Measurements from ENCODE around the gene SUN5.

The SUN5 gene

DNA sequence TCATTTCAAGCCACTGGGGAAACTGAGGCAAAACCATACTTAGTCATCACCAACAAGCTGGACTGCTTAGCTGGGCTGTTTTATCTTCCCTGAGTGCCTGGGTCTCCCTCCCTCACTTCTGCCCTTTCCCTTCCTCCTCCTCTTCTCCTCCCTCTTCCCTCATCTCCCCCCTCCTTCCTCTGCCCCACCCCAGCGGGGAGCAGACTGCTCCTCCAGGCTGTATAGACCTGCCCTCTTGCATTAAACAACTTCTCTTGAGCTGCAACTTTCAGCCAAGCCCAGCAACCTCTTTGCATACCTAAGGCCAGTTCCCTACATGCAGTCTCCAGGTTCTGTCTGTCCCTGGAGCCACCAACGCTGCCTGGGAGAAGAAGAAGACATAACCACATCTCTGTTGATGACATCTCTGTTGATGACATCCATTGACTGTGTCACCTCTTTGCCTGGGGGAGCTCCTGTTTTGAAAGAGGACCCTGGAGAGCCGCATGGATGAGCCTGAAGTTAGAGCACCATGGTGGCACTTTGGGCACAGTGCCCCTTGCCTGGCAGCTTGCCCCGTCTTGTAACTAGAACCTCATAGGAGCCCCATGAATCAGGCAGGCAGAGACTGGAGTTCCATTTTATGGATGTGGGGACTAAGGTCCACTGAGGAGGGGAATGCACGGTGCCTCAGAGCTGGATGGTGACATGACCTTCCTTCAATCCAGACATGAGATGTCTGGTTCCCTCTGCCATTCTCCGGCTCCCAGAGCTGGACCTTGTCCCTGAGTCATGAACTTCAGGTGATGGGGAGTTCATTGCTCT lies 19.4 kb upstream of the SUN5 start:
- H3K27me3 ChIP-seq (ENCODE audit: insufficient read depth, low read length) = no peaks in the 10 kb centered on the region
- no peak overlapping the region for H4K91ac ChIP-seq (ENCODE audit: low read depth, low read length)
- H3K18ac ChIP-seq (ENCODE audit: low read length) = no peak overlapping the region
- no peak overlapping the region for H2BK5ac ChIP-seq (ENCODE audit: low read depth, low read length, poor library complexity)
- no CpG with 5 or more reads among the region's 6 CpGs for WGBS (ENCODE audit: extremely low coverage, insufficient coverage, insufficient read length)
- no peaks in the 10 kb centered on the region for H3K4me1 ChIP-seq (ENCODE audit: control insufficient read depth in 1 of 2, insufficient read depth in 2 of 2, low read length in 2 of 2)
- H3K79me2 ChIP-seq (ENCODE audit: control insufficient read depth, insufficient read depth, low read length, poor library complexity) = no peaks in the 10 kb centered on the region
- no peaks in the 10 kb centered on the region for H3K9me3 ChIP-seq (ENCODE audit: insufficient read depth, low read depth, low read length)
- H3K27ac ChIP-seq (ENCODE audit: low read depth, low read length) = no peak overlapping the region
- H4K8ac ChIP-seq (ENCODE audit: low read depth, low read length) = no peak overlapping the region
- no peak for DNase-seq
- H3K79me1 ChIP-seq (ENCODE audit: low read length) = no peaks in the 10 kb centered on the region
- H3K23ac ChIP-seq (ENCODE audit: low read length) = no peak overlapping the region
- H2BK120ac ChIP-seq (ENCODE audit: insufficient read depth, low read length, poor library complexity) = no peak overlapping the region
- H2AK5ac ChIP-seq (ENCODE audit: low read length) = no peak overlapping the region
- no peak overlapping the region for H2AFZ ChIP-seq (ENCODE audit: insufficient read depth, low read length, poor library complexity)
- H3K14ac ChIP-seq (ENCODE audit: low read length) = no peak overlapping the region
- no peak overlapping the region for H2BK12ac ChIP-seq (ENCODE audit: low read length)
- no peak overlapping the region for H3K4me2 ChIP-seq (ENCODE audit: low read length)
- no peak overlapping the region for H3K9ac ChIP-seq (ENCODE audit: low read length)
- H3K4me3 ChIP-seq (ENCODE audit: low read depth, low read length) = no peak overlapping the region
- no peak overlapping the region for H4K12ac ChIP-seq (ENCODE audit: low read depth, low read length)
- no peak overlapping the region for H3K4ac ChIP-seq (ENCODE audit: low read depth, low read length)
- no peaks in the 10 kb centered on the region for H3K36me3 ChIP-seq (ENCODE audit: control insufficient read depth in 1 of 2, insufficient read depth in 2 of 2, low read length in 2 of 2)

DNA sequence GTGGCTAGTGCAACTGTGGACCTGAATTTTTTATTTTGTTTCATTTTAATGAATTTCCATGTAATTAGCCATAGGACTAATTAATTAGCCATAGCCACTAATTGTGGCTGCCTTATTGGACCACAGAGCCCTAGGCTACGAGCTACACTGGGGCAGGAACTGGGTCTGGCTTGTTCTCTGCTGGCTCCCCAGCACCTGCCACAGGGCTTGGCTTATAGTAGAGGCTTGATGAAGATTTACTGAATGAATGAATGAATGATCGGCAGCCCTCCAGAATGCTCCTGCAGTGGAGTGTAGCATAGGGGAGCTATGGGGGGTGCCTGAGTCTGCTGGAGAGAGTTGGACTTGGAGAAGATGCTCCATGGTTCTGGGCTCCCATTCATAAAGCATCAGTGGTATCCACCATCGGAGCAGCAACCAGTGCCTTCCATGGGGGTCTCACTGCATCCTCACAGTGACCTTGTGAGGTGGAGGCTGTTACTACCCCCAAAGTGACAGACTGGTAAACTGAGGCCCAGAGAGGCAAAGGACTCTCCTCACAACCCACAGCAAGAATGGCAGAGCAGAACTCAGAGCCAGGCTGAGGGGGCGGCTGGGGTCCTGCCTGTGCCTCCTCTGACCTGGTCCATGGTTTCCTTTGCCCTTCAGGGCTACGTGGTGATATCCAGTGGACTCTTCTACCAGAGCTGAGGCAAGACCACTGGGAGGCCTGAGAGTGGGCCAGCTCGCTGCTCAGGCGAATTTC lies 18.6 kb upstream of the SUN5 start:
- Histone ChIP-seq H3K23ac (ENCODE audit: low read length) (no peak overlapping the region), H3K4me2 (ENCODE audit: low read length) (no peak overlapping the region), H2BK120ac (ENCODE audit: insufficient read depth, low read length, poor library complexity) (no peak overlapping the region), H3K4ac (ENCODE audit: low read depth, low read length) (no peak overlapping the region), H3K4me3 (ENCODE audit: low read depth, low read length) (no peak overlapping the region), H3K14ac (ENCODE audit: low read length) (no peak overlapping the region), H3K36me3 (ENCODE audit: control insufficient read depth in 1 of 2, insufficient read depth in 2 of 2, low read length in 2 of 2) (no peaks in the 10 kb centered on the region), H3K79me1 (ENCODE audit: low read length) (no peaks in the 10 kb centered on the region), H2BK12ac (ENCODE audit: low read length) (no peak overlapping the region), H3K9me3 (ENCODE audit: insufficient read depth, low read depth, low read length) (no peaks in the 10 kb centered on the region), H4K12ac (ENCODE audit: low read depth, low read length) (no peak overlapping the region), H3K79me2 (ENCODE audit: control insufficient read depth, insufficient read depth, low read length, poor library complexity) (no peaks in the 10 kb centered on the region), H3K9ac (ENCODE audit: low read length) (no peak overlapping the region), H3K27me3 (ENCODE audit: insufficient read depth, low read length) (no peaks in the 10 kb centered on the region), H3K4me1 (ENCODE audit: control insufficient read depth in 1 of 2, insufficient read depth in 2 of 2, low read length in 2 of 2) (no peaks in the 10 kb centered on the region), H2AFZ (ENCODE audit: insufficient read depth, low read length, poor library complexity) (no peak overlapping the region), H4K91ac (ENCODE audit: low read depth, low read length) (no peak overlapping the region), H3K18ac (ENCODE audit: low read length) (no peak overlapping the region), H4K8ac (ENCODE audit: low read depth, low read length) (no peak overlapping the region), H3K27ac (ENCODE audit: low read depth, low read length) (no peak overlapping the region), H2BK5ac (ENCODE audit: low read depth, low read length, poor library complexity) (no peak overlapping the region), H2AK5ac (ENCODE audit: low read length) (no peak overlapping the region)
- no CpG with 5 or more reads among the region's 7 CpGs for WGBS (ENCODE audit: extremely low coverage, insufficient coverage, insufficient read length)
- DNase-seq = no peak

DNA sequence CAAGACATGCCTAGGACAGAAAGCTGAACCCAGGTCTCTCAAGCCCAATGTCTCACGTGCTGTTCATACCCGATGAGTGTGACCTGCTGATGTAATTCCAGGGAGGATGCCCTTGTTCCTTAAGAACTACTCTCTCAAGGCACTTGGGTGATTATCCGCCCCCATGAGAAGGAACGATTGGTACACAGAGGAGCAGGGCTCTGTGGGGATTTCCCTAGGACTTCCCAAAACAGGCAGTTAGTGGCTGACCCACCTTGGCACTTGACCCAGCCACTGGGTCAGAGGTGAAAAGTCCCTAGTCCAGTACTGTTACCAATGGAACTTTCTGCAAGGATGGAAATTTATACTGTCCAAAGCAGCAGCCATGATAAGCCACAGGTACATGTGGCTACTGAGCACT lies 18.1 kb upstream of the SUN5 start:
- Histone ChIP-seq H3K4me2 (ENCODE audit: low read length) (no peak overlapping the region), H4K8ac (ENCODE audit: low read depth, low read length) (no peak overlapping the region), H3K23ac (ENCODE audit: low read length) (no peak overlapping the region), H3K4me1 (ENCODE audit: control insufficient read depth in 1 of 2, insufficient read depth in 2 of 2, low read length in 2 of 2) (no peaks in the 10 kb centered on the region), H2AFZ (ENCODE audit: insufficient read depth, low read length, poor library complexity) (no peak overlapping the region), H2BK5ac (ENCODE audit: low read depth, low read length, poor library complexity) (no peak overlapping the region), H3K9ac (ENCODE audit: low read length) (no peak overlapping the region), H3K4me3 (ENCODE audit: low read depth, low read length) (no peak overlapping the region), H4K12ac (ENCODE audit: low read depth, low read length) (no peak overlapping the region), H3K9me3 (ENCODE audit: insufficient read depth, low read depth, low read length) (no peaks in the 10 kb centered on the region), H3K36me3 (ENCODE audit: control insufficient read depth in 1 of 2, insufficient read depth in 2 of 2, low read length in 2 of 2) (no peaks in the 10 kb centered on the region), H3K27ac (ENCODE audit: low read depth, low read length) (no peak overlapping the region), H3K14ac (ENCODE audit: low read length) (no peak overlapping the region), H3K79me1 (ENCODE audit: low read length) (no peaks in the 10 kb centered on the region), H2AK5ac (ENCODE audit: low read length) (no peak overlapping the region), H2BK120ac (ENCODE audit: insufficient read depth, low read length, poor library complexity) (no peak overlapping the region), H2BK12ac (ENCODE audit: low read length) (no peak overlapping the region), H3K27me3 (ENCODE audit: insufficient read depth, low read length) (no peaks in the 10 kb centered on the region), H3K18ac (ENCODE audit: low read length) (no peak overlapping the region), H3K4ac (ENCODE audit: low read depth, low read length) (no peak overlapping the region), H4K91ac (ENCODE audit: low read depth, low read length) (no peak overlapping the region), H3K79me2 (ENCODE audit: control insufficient read depth, insufficient read depth, low read length, poor library complexity) (no peaks in the 10 kb centered on the region)
- no CpG with 5 or more reads among the region's 4 CpGs for WGBS (ENCODE audit: extremely low coverage, insufficient coverage, insufficient read length)
- no peak for DNase-seq

DNA sequence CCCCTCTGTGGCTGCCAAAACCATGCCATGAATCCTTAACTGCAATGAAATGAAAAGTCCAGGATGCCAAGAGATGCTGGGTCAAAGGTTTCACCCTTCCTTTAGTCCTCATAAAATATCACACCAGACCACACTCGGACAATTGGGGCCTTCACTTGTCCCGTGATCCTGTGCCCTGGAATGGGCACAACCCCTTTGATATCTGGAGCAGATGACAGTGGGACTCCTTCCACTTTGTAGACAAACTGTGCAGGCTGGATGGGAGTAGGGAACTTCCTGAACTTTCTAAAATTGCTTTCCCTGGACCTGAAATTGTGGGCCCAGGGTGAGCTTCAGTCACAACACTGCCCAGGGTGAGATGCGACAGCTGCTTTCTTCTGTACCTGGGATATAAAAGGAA lies 17.6 kb upstream of the SUN5 start:
- H3K4ac ChIP-seq (ENCODE audit: low read depth, low read length) = no peak overlapping the region
- no peak overlapping the region for H4K91ac ChIP-seq (ENCODE audit: low read depth, low read length)
- no peak overlapping the region for H4K8ac ChIP-seq (ENCODE audit: low read depth, low read length)
- no peak overlapping the region for H2AK5ac ChIP-seq (ENCODE audit: low read length)
- H3K9ac ChIP-seq (ENCODE audit: low read length) = no peak overlapping the region
- no peaks in the 10 kb centered on the region for H3K36me3 ChIP-seq (ENCODE audit: control insufficient read depth in 1 of 2, insufficient read depth in 2 of 2, low read length in 2 of 2)
- no peak overlapping the region for H3K23ac ChIP-seq (ENCODE audit: low read length)
- H3K27me3 ChIP-seq (ENCODE audit: insufficient read depth, low read length) = no peaks in the 10 kb centered on the region
- H3K27ac ChIP-seq (ENCODE audit: low read depth, low read length) = no peak overlapping the region
- no peak overlapping the region for H3K14ac ChIP-seq (ENCODE audit: low read length)
- H3K4me2 ChIP-seq (ENCODE audit: low read length) = no peak overlapping the region
- H2BK120ac ChIP-seq (ENCODE audit: insufficient read depth, low read length, poor library complexity) = no peak overlapping the region
- DNase-seq = no peak
- no peak overlapping the region for H4K12ac ChIP-seq (ENCODE audit: low read depth, low read length)
- no peaks in the 10 kb centered on the region for H3K4me1 ChIP-seq (ENCODE audit: control insufficient read depth in 1 of 2, insufficient read depth in 2 of 2, low read length in 2 of 2)
- H2AFZ ChIP-seq (ENCODE audit: insufficient read depth, low read length, poor library complexity) = no peak overlapping the region
- H3K9me3 ChIP-seq (ENCODE audit: insufficient read depth, low read depth, low read length) = no peaks in the 10 kb centered on the region
- no peaks in the 10 kb centered on the region for H3K79me2 ChIP-seq (ENCODE audit: control insufficient read depth, insufficient read depth, low read length, poor library complexity)
- no peak overlapping the region for H2BK12ac ChIP-seq (ENCODE audit: low read length)
- no CpG with 5 or more reads among the region's 3 CpGs for WGBS (ENCODE audit: extremely low coverage, insufficient coverage, insufficient read length)
- no peak overlapping the region for H3K4me3 ChIP-seq (ENCODE audit: low read depth, low read length)
- no peaks in the 10 kb centered on the region for H3K79me1 ChIP-seq (ENCODE audit: low read length)
- no peak overlapping the region for H3K18ac ChIP-seq (ENCODE audit: low read length)
- H2BK5ac ChIP-seq (ENCODE audit: low read depth, low read length, poor library complexity) = no peak overlapping the region

Measured in trophoblast cell (in vitro differentiated cells and primary cell).